HG03575 (cell line): Measurements from ENCODE around the gene GGA1.

Experiments used
- ATAC-seq: cut with Tn5 transposase; IDR thresholded peaks from one replicate; pipeline ENCODE4 v1.9.1; 2021; ENCODE audit not compliant: unreplicated experiment, insufficient number of reproducible peaks, low FRiP score; ENCODE audit errors: extremely low read depth

GGA1 gene

DNA sequence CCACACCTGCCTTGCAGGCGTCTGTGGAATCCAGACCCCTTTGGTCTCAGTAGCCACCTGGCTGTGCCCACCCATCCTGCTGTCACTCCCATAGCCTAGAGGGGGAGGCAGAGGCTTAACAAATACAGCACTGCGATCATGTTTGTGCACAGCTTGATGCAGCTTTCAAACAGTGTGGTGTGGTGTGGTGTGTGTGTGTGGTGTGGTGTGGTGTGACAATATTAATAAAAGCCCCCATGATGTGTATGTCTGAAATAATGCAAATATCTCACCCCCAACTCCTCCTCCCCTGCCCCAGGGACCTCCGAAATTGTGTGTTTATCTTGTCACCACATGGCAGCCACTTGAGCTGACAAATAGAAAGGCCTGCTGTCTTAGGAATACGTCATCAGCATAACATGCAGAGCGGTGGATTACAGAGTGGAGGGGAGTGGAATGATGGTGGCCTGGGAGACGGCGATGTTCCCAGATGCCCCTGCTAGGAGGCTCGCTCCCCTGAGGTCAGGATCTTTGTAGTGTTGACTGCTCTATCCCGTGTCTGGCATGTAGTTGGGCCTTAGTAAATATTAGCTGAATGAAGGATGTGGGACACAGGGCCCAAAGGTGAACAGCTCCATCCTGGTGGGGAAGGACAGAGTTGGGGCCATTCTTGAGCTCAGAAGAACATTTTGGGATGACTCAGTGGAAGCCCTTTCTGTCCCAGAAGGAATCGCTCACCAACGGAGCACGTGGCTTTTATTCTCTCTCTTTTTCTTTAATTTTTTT lies 52.7 kb downstream of the GGA1 start:
- ATAC-seq: no peak

GRCh38 chr22:37662039-37662438 lies 53.4 kb downstream of the GGA1 start:
- ATAC-seq: no peak

GRCh38 chr22:37663521-37664140 lies 55.0 kb downstream of the GGA1 start:
- no peak for ATAC-seq

- ATAC-seq: no peak
Measured at GRCh38 chr22:37664249-37665101, 55.8 kb downstream of the GGA1 start.

DNA sequence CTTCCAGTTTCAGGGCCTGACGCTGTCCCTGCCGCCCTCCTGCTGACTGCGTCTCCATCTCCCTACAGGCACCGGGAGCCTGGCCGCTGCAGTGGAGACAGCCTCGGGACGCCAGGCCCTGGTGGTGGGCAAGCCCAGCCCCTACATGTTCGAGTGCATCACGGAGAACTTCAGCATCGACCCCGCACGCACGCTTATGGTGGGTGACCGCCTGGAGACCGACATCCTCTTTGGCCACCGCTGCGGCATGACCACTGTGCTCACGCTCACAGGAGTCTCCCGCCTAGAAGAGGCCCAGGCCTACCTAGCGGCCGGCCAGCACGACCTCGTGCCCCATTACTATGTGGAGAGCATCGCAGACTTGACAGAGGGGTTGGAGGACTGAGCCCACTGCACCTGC lies 56.9 kb downstream of the GGA1 start:
- no peak for ATAC-seq

- ATAC-seq: no peak
Measured at GRCh38 chr22:37669586-37669985, 61.0 kb downstream of the GGA1 start.

- no peak for ATAC-seq
Measured at GRCh38 chr22:37672206-37672919, 63.7 kb downstream of the GGA1 start.

- ATAC-seq: no peak
Measured at GRCh38 chr22:37672920-37673455, 64.4 kb downstream of the GGA1 start.

DNA sequence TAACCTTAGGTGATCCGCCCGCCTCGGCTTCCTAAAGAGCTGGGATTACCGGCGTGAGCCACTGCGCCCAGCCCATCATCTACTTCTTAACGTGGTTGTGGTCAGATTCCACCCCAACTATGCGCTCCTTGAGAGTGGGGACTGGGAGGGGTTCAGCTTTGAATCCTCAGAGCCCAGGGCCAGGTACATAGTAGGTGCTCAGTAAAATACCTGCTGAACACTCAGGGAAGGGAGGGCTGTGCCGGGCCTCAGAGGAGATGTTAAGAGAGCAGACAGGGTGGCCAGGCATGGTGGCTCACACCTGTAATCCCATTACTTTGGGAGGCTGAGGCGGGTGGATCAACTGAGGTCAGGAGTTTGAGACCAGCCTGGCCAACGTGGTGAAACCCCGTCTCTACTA lies 65.6 kb downstream of the GGA1 start:
- ATAC-seq: no peak

DNA sequence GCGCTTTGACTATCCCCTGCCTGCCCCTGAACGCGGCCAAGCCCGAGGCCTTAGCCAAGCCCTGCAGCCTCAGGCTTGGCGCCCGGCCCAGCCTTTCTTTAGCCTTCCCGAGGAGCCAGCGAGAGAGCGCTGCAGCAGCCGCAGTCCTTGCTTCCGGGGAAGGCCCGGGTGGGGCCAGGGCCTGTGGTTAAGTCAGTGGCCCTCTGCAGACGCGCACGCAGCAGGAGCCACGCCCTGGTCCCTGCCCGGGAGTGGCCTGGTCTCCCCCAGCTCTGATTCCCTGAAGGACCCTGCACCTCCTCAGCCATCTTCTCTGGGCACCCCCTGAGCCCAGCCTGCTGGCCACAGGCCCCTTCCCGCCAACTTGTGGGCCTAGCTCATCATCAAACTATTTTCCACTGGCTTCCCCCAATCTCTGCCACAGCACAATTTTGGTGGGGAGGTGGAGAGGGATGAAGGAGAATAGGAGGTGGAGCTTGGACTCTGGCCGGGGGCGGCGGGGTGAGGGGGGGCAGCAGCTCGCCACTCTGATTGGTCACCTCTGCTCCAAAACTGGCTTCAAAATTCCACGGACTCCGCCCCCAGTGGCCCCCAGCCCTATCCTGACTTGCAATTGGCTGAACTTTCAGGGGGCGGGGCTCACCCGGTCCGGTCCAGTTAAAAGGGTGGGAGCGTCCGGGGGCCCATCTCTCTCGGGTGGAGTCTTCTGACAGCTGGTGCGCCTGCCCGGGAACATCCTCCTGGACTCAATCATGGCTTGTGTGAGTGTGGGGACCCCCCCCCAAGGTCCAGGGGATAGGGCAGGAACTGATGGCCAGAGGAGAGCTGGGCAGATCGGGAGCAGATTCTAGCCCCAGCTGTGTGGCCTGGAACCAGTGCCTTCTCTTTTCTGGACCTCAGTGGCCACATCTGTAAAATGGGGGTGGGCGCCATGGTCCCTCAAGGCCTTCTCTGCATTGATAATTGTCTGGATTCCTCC lies 66.6 kb downstream of the GGA1 start, which contains the start of gene LGALS1:
TSS of gene LGALS1 (plus strand) at position 686 of the 979 bp plus-strand sequence. CDS start at position 753, 67 bp downstream.
- ATAC-seq: no peak

GRCh38 chr22:37675930-37676735 lies 67.5 kb downstream of the GGA1 start:
- no peak for ATAC-seq

DNA sequence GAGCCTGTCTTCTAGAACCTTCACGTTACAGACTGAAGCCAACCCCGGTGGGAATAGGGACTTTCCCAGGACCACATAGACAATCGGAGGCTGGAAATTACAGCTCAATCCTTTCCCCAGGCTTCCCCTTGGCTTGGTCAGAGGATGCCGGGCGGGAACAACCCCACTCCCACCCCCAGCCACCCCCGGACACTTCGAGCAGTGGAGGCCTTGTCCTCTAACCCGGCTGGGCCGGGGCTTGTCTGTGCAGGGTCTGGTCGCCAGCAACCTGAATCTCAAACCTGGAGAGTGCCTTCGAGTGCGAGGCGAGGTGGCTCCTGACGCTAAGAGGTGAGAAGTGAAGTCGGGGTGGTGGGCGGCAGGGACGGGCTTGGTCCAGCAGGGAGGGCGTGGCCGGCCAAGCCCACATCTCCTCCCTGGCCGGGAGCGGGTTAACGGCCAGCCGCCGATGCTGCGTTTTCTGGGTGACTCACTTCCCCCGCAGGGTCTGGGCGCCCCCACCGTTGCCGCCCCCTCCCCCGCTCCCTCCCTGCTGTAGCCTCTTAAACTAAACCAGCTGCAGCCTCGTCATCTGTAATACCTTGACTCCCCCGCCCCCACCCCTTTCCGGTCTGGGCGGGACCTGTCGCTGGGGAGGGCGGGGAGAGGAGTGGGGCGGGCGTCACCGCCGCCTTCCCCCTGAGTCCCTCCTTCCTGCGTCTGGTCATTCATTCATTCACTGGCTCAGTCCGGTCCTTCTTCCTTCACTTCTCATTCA lies 68.3 kb downstream of the GGA1 start:
- no peak for ATAC-seq

DNA sequence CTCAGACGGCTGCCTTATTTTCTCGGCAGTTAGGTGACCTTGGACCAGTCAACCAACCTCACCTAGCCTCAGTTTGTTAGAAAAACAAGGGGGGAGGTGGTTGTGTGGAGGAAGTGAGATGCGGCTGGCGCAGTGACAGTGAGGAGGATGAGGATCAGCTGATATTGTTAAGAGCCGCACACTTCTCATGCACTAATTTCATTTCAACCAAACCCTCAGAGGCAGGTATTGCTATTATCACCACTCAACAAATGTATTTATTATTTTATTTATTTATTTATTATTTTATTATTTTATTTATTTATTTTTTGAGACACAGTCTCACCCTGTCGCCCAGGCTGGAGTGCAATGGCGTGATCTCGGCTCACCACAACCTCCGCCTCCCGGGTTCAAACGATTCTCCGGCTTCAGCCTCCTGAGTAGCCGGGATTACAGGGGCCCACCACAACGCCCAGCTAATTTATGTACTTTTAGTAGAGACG lies 68.9 kb downstream of the GGA1 start:
- ATAC-seq: no peak

DNA sequence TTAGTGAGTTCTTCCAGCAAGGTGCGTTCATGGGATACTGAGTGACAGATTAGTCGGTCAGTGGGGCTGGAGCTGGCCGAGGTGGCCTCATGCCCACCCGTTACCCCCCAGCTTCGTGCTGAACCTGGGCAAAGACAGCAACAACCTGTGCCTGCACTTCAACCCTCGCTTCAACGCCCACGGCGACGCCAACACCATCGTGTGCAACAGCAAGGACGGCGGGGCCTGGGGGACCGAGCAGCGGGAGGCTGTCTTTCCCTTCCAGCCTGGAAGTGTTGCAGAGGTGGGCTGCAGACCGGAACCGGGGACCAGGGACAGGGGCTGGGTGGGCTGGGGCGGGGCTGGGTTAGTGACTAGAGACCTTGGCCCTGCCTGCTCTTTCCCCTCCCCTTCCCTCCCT lies 69.7 kb downstream of the GGA1 start:
- no peak for ATAC-seq

- no peak for ATAC-seq
Measured at GRCh38 chr22:37679670-37680069, 71.0 kb downstream of the GGA1 start.

- no peak for ATAC-seq
Measured at GRCh38 chr22:37680191-37680851, 71.7 kb downstream of the GGA1 start.
